ENCODE results near the gene SAXO1.

GRCh38 chr9:18941060-18941740, 91.8 kb downstream of the SAXO1 start:
- no peak for TF ChIP-seq CTCF (IDR thresholded peaks at IDR 0.05)
- TF ChIP-seq POLR2A (IDR thresholded peaks at IDR 0.05) = no peak

Data from adrenal gland (tissue), 5 donors.